ENCODE results near the gene MYCN.

The MYCN gene

GRCh38 chr2:15932394-15933183 is 7.8 kb upstream of the MYCN start:
- DNase-seq: no peak

GRCh38 chr2:15933184-15933845 is 7.0 kb upstream of the MYCN start:
- no peak for DNase-seq

DNA sequence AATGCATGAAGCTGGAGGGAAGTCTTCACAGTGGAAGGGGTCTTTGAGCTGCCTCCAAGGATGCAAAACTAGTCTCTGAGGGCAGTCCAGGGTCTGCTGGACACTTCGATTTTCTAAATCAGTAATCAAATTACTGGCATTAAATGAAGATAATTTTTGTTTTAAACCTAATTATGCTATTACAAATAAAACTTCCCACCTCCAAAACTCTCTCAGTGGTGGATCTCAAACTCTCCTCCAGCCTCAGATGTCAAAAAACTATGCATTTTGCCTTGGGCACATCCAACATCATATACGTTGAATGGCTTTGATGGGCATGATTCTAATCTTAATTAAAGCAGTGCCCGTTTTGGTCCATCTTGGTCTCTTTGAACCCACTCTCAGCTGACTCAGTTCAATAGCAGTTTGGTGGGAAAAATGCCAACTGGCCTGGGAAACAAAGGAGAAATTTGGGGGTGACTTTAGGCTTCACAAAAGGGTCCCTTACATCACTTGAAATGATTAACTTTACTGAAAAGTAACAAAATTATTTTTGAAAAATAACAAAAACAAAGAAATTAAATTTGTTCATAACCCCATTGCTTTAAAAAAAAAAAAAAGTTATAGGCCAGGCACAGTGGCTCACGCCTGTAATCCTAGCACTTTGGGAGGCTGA is 5.9 kb upstream of the MYCN start:
- DNase-seq: no peak

- no peak for DNase-seq
Observed at GRCh38 chr2:15935189-15935588, 5.2 kb upstream of the MYCN start.

- no peak for DNase-seq
Observed at GRCh38 chr2:15935675-15936074, 4.7 kb upstream of the MYCN start.

DNA sequence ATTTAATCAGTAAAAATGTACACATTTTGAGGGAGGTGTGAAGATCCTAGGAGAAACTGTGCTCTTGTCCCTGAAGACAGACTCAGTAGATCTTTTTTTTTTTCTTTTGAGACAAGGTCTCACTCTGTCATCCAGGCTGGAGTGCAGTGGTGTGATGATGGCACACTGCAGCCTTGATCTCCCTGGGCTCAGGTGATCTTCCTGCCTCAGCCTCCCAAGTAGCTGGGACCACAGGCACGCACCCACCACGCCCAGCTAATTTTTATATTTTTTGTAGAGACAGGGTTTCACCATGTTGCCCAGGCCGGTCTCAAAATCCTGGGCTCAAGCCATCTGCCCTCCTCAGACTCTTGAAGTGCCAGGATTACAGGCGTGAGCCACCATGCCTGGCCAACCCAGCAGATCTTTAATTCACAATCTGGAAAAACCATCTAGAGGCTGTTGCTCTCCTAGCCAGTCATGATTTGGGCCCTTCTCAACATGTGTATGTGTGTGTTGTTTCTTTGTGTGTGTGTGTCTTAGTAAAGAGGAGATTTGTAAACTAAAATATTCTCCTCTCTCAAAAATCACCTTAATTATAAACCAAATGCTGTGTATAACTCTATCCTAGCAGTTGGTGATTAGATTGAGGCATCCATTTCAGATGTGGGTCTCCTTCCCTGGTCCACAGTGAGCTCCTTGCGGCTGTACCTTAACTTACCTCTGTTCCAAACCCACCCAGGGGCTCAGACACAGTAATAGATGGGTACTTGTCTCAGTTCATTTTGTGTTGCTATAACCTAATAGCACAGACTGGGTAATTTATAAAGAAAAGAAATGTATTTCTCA is 3.9 kb upstream of the MYCN start:
- no peak for DNase-seq

GRCh38 chr2:15937105-15937881 is 3.1 kb upstream of the MYCN start:
- DNase-seq: no peak

GRCh38 chr2:15937882-15938802 is 2.2 kb upstream of the MYCN start:
- no peak for DNase-seq

GRCh38 chr2:15938803-15939555 is 1.4 kb upstream of the MYCN start:
- DNase-seq: no peak

GRCh38 chr2:15939556-15939853 is 845 bp upstream of the MYCN start:
- peak; percentile 53 to 58 for DNase-seq

- DNase-seq: no peak
Observed at GRCh38 chr2:15940661-15941480, 521 bp downstream of the MYCN start.

- DNase-seq: no peak
Observed at GRCh38 chr2:15941481-15941850, 1.1 kb downstream of the MYCN start.

DNA sequence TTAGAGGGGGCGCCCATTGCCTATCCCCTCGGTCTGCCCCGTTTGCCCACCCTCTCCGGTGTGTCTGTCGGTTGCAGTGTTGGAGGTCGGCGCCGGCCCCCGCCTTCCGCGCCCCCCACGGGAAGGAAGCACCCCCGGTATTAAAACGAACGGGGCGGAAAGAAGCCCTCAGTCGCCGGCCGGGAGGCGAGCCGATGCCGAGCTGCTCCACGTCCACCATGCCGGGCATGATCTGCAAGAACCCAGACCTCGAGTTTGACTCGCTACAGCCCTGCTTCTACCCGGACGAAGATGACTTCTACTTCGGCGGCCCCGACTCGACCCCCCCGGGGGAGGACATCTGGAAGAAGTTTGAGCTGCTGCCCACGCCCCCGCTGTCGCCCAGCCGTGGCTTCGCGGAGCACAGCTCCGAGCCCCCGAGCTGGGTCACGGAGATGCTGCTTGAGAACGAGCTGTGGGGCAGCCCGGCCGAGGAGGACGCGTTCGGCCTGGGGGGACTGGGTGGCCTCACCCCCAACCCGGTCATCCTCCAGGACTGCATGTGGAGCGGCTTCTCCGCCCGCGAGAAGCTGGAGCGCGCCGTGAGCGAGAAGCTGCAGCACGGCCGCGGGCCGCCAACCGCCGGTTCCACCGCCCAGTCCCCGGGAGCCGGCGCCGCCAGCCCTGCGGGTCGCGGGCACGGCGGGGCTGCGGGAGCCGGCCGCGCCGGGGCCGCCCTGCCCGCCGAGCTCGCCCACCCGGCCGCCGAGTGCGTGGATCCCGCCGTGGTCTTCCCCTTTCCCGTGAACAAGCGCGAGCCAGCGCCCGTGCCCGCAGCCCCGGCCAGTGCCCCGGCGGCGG is 1.7 kb downstream of the MYCN start:
- peak in 1 of 2 donors; percentile 14 for DNase-seq

GRCh38 chr2:15942711-15943345 is 2.5 kb downstream of the MYCN start:
- DNase-seq: no peak

GRCh38 chr2:15943378-15944280 is 3.3 kb downstream of the MYCN start:
- DNase-seq: no peak

DNA sequence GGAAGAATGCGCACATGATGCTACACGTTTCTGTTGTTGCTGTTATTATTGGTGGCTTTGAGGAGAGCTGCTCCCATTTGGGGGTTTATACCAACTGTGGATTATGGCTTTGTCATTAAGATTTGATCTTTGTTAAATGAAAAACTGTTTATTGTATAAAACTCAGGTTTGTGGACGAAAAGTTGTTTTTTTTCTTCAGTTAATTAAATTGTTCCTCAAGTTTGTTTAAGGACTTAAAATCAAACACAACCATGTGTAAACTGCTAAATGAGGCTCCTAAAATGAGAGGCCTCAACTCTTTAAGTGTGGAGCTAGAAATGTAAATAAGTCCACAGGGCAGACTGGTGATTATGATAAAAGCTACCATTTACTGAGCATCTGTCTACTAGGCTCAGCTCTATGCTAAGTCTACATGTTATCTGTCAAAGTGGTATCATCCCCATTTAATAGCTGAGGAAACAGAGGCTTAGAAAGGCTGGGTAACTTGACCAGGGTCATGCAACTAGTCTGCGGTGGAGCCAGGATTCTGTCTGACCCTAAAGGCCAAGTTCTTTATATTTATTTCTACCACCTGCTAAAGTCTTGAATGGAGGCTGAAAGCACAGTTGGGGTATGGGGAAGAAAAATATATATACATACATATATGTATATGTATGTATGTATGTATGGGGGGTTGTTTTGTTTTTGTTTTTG is 4.1 kb downstream of the MYCN start:
- no peak for DNase-seq
